IPS-15b (cell line): ENCODE data around the gene PLPP2.

Source experiments
- H3K27me3 ChIP-seq: one replicate; pipeline ENCODE4 v1.6.1; 2013; ENCODE audit warnings: low read length; ENCODE audit not compliant: control insufficient read depth, insufficient read depth
- H3K36me3 ChIP-seq: one replicate; pipeline ENCODE4 v1.6.1; 2013; ENCODE audit warnings: low read length; ENCODE audit not compliant: control insufficient read depth, insufficient read depth
- H3K4me1 ChIP-seq: one replicate; pipeline ENCODE4 v1.6.1; 2013; ENCODE audit warnings: mild to moderate bottlenecking, low read length; ENCODE audit not compliant: control insufficient read depth, insufficient read depth
- H3K4me3 ChIP-seq: one replicate; pipeline ENCODE4 v1.5.1; 2013; ENCODE audit warnings: low read depth, low read length
- H3K9ac ChIP-seq: one replicate; pipeline ENCODE4 v1.6.1; 2013; ENCODE audit warnings: low read depth, mild to moderate bottlenecking, low read length
- H3K9me3 ChIP-seq: one replicate; pipeline ENCODE4 v1.6.1; 2013; ENCODE audit warnings: mild to moderate bottlenecking, low read length; ENCODE audit not compliant: control insufficient read depth, insufficient read depth

The PLPP2 gene

GRCh38 chr19:313169-313987 lies 22.2 kb upstream of the PLPP2 start:
- Histone ChIP-seq H3K4me1 (no peaks in the 10 kb centered on the region), H3K36me3 (peaks cover 58% of the 10 kb centered on the region), H3K9ac (no peak overlapping the region)

DNA sequence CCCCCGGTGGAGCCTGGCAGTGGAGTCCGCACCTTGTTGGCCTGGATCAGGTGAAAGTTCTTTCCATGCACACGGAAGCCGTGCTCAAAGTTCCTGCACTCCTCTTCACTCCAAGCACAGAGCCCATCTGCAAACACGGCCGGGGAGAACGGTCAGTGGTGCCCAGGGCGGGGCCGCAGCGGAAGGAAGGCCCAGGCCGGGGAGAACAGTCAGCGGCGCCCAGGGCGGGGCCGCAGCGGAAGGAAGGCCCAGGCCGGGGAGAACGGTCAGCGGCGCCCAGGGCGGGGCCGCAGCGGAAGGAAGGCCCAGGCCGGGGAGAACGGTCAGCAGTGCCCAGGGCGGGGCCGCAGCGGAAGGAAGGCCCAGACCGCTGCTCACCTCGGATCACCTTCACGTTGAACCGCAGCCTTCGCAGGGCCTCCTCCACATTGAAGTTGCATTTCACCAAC lies 20.6 kb upstream of the PLPP2 start:
- Histone ChIP-seq H3K36me3 (peaks cover 66% of the 10 kb centered on the region), H3K9ac (no peak overlapping the region), H3K27me3 (no peaks in the 10 kb centered on the region), H3K9me3 (peaks cover 5% of the 10 kb centered on the region), H3K4me1 (no peaks in the 10 kb centered on the region), H3K4me3 (no peak overlapping the region)

More at GRCh38 chr19:313169-313987, 22.2 kb upstream of the PLPP2 start:
- Histone ChIP-seq H3K27me3 (no peaks in the 10 kb centered on the region), H3K4me3 (no peak overlapping the region), H3K9me3 (peaks cover 5% of the 10 kb centered on the region)

GRCh38 chr19:310781-311496 lies 19.7 kb upstream of the PLPP2 start:
- H3K9ac ChIP-seq: no peak overlapping the region
- no peaks in the 10 kb centered on the region for H3K27me3 ChIP-seq
- H3K4me3 ChIP-seq: no peak overlapping the region
- H3K9me3 ChIP-seq: peaks cover 5% of the 10 kb centered on the region
- no peaks in the 10 kb centered on the region for H3K4me1 ChIP-seq
- peaks cover 75% of the 10 kb centered on the region for H3K36me3 ChIP-seq

DNA sequence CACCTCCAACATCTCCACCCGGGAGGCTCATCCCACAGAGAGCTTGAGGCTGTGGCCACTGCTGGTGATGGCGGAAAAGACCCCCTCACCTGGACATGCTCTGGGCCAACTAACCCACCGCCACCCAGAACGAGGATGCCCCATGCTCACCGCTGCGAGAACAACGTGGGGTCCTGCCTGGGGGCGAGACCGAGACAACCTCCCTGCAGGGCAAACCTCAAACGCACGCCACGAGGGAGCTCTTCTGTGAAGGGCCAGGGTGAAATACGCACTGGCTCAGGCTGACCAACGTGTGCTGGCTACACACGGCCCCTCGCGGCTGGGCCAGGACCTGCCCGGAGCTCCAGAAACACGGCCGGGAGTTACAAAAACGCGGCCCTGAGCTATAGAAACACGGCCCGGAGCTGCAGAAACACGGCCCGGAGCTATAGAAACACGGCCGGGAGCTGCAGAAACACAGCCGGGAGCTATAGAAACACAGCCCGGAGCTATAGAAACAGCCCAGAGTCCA lies 19.0 kb upstream of the PLPP2 start:
- Histone ChIP-seq H3K27me3 (no peaks in the 10 kb centered on the region), H3K9ac (no peak overlapping the region), H3K36me3 (peaks cover 82% of the 10 kb centered on the region), H3K4me1 (no peaks in the 10 kb centered on the region), H3K9me3 (peaks cover 5% of the 10 kb centered on the region), H3K4me3 (no peak overlapping the region)

- Histone ChIP-seq H3K36me3 (peaks cover 77% of the 10 kb centered on the region), H3K4me3 (no peak overlapping the region), H3K27me3 (no peaks in the 10 kb centered on the region), H3K9ac (no peak overlapping the region), H3K4me1 (no peaks in the 10 kb centered on the region), H3K9me3 (peaks cover 5% of the 10 kb centered on the region)
Observed at GRCh38 chr19:309206-309565, 18.0 kb upstream of the PLPP2 start.

DNA sequence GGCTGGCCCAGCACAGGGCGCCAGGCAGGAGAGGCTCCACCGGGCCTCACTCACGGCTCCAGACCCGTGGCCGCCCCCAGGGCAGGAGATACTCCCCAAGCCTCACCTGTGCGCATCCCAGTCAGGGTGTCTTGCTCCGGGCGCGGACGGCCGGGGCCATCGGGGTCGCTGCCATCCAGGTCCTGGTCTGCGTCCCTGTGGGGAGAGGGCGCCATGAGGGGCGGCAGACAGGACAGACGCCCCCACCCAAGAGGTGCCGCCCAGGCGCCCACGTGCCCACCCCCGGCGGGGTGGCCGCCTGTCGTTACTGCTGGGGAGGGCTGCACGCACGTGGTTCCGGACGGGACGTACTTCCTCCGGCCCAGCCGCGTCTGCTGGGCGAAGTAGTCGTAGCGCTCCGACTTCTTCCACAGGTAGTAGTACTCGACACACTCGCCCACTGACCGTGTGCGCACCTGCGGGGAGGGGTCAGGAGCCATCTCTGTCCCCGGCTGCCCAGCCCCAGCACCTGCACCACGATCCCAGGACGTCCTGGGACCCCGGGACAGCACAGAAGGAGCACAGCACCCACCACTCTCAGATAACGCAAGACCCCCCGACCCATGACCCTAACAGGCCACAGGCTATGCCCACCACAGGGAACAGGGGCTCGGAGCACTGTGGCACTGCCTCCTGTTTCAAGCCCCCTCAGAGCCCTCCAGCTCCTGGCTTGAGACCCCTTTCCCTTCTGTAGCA lies 17.4 kb upstream of the PLPP2 start:
- no peaks in the 10 kb centered on the region for H3K4me1 ChIP-seq
- H3K36me3 ChIP-seq: peaks cover 72% of the 10 kb centered on the region
- no peaks in the 10 kb centered on the region for H3K27me3 ChIP-seq
- peaks cover 5% of the 10 kb centered on the region for H3K9me3 ChIP-seq
- H3K4me3 ChIP-seq: no peak overlapping the region
- no peak overlapping the region for H3K9ac ChIP-seq

GRCh38 chr19:307793-308420 lies 16.7 kb upstream of the PLPP2 start:
- peaks cover 5% of the 10 kb centered on the region for H3K9me3 ChIP-seq
- H3K9ac ChIP-seq: no peak overlapping the region
- H3K27me3 ChIP-seq: no peaks in the 10 kb centered on the region
- H3K36me3 ChIP-seq: peaks cover 65% of the 10 kb centered on the region
- H3K4me3 ChIP-seq: no peak overlapping the region
- H3K4me1 ChIP-seq: no peaks in the 10 kb centered on the region

DNA sequence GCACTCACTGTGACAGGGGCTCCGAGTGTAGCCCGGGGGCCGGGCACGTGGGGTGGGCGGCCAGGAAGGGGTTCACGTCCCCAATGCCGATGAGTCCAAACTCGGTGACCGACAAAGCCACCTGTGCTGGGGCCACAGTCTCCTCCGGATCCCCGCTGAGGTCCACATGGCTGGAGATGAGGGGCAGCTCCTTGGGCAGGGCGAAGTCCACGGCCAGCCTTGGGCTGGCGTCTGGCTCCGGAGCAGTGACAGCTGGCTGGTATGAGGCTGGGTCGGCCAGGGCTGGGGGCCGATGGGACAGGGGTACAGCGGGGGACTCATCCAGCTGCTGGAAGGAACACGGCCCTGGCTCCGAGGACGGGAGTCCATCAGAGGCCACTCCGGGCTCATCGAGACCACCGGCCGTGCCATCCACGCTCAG lies 15.9 kb upstream of the PLPP2 start:
- Histone ChIP-seq H3K4me3 (no peak overlapping the region), H3K4me1 (no peaks in the 10 kb centered on the region), H3K27me3 (no peaks in the 10 kb centered on the region), H3K36me3 (peaks cover 64% of the 10 kb centered on the region), H3K9me3 (peaks cover 5% of the 10 kb centered on the region), H3K9ac (no peak overlapping the region)

GRCh38 chr19:306151-306900 lies 15.1 kb upstream of the PLPP2 start:
- Histone ChIP-seq H3K36me3 (peaks cover 56% of the 10 kb centered on the region), H3K4me1 (no peaks in the 10 kb centered on the region), H3K27me3 (no peaks in the 10 kb centered on the region), H3K9ac (no peak overlapping the region), H3K9me3 (peaks cover 5% of the 10 kb centered on the region), H3K4me3 (no peak overlapping the region)

DNA sequence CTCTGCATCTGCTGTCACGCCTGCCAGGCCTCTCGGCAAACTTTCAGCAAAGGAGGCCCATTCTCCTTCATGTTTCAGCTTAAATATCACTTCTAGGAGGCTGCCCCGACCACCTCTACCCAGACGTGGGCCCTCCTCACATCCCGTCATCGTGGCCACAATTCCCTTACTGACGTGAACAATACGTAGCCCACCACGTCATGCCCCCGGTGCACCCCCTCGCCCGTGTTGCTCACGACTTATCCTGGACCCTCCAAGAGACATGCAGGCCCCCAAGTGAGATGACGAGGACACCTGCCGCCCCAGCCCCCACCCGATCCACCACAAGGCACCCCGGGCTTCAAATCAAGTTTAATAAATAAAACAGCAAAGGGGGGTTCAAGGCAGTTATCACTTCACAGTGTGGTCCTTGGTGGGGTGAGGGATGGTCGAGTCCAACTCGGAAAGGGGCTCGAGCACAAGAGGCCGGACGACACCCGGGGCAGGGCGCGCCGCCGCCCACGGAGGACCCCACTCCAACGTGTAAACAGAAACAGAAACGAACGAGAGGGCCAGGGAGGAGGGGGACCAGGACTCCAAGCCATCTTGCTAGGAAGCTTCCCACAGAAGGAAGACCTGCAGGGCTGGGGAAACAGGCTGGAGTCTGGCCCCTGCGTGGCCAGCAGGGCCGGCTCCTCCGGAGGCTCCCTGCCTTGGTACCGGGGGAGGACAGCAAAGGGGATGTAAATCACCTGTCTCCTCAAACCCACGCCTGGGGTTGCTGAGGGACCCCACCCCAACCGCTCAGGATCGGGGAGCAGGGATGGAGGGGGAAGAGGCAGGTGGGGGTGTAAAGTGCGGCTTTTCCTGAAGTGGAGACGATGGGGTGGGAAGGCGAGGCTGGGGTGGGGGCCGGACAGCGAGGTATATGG lies 14.3 kb upstream of the PLPP2 start:
- H3K27me3 ChIP-seq: no peaks in the 10 kb centered on the region
- H3K4me3 ChIP-seq: no peak overlapping the region
- no peaks in the 10 kb centered on the region for H3K9me3 ChIP-seq
- H3K4me1 ChIP-seq: no peaks in the 10 kb centered on the region
- H3K9ac ChIP-seq: no peak overlapping the region
- peaks cover 47% of the 10 kb centered on the region for H3K36me3 ChIP-seq
